Measurements from ENCODE around the gene KLF1. TPM values are rescaled to one million over a fixed set of nuclear protein-coding genes. Genes with fewer than 3 reads are reported as not detected.

Gene KLF1
- total RNA-seq, 1 experiment from 2014 or later: 0.10 TPM

GRCh38 chr19:12881172-12881808, 5.7 kb downstream of the KLF1 start, which contains the start of gene DNASE2:
TSS of gene DNASE2 (minus strand) at chr19:12881449. CDS start at chr19:12881375, 74 bp downstream.
- DNase-seq (ENCODE audit: low read depth, low spot score) (peak; percentile 66), ATAC-seq (peak; percentile 94)
- no peaks in the 10 kb centered on the region for H3K27me3 ChIP-seq (ENCODE audit: control insufficient read depth, insufficient read depth, low read length)
- BruUV-seq (replicated peaks): no TSS peak
- no peaks in the 10 kb centered on the region for H3K36me3 ChIP-seq (ENCODE audit: control insufficient read depth, insufficient read depth, low read length)
- H3K27ac ChIP-seq (ENCODE audit: low read length): peak within 1 kb of the TSS; percentile 67
- intact Hi-C loops (cut with micrococcal nuclease; ENCODE audit: unreplicated experiment) (no loop called here), in situ Hi-C loops (cut with HindIII; ENCODE audit: low pct_unique_long_range_greater_than_20kb, low sequenced_read_pairs) (no loop called here)
- peak within 1 kb of the TSS; percentile 67 to 81 for H3K4me3 ChIP-seq (ENCODE audit: low read depth in 2 of 2, low read length in 2 of 2)
- POLR2A ChIA-PET: interaction anchor here (0.7 kb wide), 2 partner anchors 52 to 75 kb away, joined by 3 to 8 read pairs; partner anchors contain the start of gene FARSA
- TF ChIP-seq SIN3A (IDR thresholded peaks at IDR 0.05; ENCODE audit: borderline replicate concordance, insufficient read depth, low read depth, low read length) (peak; percentile 77; the same call in 1 of the 2 replicates), POLR2AphosphoS5 (IDR thresholded peaks at IDR 0.05; ENCODE audit: low read depth, low read length) (peak; percentile 59), TCF7L2 (IDR thresholded peaks at IDR 0.05; ENCODE audit: low read depth, low read length) (0 out of 2 replicates have a peak, but pooled peaks have one; percentile 40), REST (IDR thresholded peaks at IDR 0.05; ENCODE audit: insufficient read depth in 1 of 2, low read depth in 2 of 2, low read length in 1 of 2) (no peak)
- no peaks in the 10 kb centered on the region; the same call in 1 of the 2 replicates for H3K9me3 ChIP-seq (ENCODE audit: control insufficient read depth, insufficient read depth, low read depth, low read length)
- CTCF ChIA-PET: interaction anchor here (0.6 kb wide), 1 partner anchor 8 kb away, joined by 9 read pairs; no protein-coding TSS in a partner anchor
- H3K4me1 ChIP-seq (ENCODE audit: control insufficient read depth, insufficient read depth, low read length): no peaks in the 10 kb centered on the region

GRCh38 chr19:12880551-12881171, 6.3 kb downstream of the KLF1 start:
- TSS peak; percentile 94 for BruUV-seq (replicated peaks)
- DNase-seq (ENCODE audit: low read depth, low spot score) (no peak), ATAC-seq (peak; percentile 65)
- CTCF ChIA-PET: no interaction called here
- H3K4me1 ChIP-seq (ENCODE audit: control insufficient read depth, insufficient read depth, low read length): no peaks in the 10 kb centered on the region
- H3K9me3 ChIP-seq (ENCODE audit: control insufficient read depth, insufficient read depth, low read depth, low read length): no peaks in the 10 kb centered on the region; the same call in 1 of the 2 replicates
- H3K27me3 ChIP-seq (ENCODE audit: control insufficient read depth, insufficient read depth, low read length): no peaks in the 10 kb centered on the region
- in situ Hi-C loops (cut with HindIII; ENCODE audit: low pct_unique_long_range_greater_than_20kb, low sequenced_read_pairs) (no loop called here), intact Hi-C loops (cut with micrococcal nuclease; ENCODE audit: unreplicated experiment) (no loop called here)
- H3K4me3 ChIP-seq (ENCODE audit: low read depth in 2 of 2, low read length in 2 of 2): peak overlapping the region; percentile 67 to 81
- H3K27ac ChIP-seq (ENCODE audit: low read length): peak overlapping the region; percentile 67
- 0 out of 2 replicates have a peak, but pooled peaks have one; percentile 16 for TF ChIP-seq SIN3A (IDR thresholded peaks at IDR 0.05; ENCODE audit: borderline replicate concordance, insufficient read depth, low read depth, low read length)
- no peak for TF ChIP-seq CTCF (IDR thresholded peaks at IDR 0.05)
- no peak for TF ChIP-seq POLR2AphosphoS5 (IDR thresholded peaks at IDR 0.05; ENCODE audit: low read depth, low read length)
- no peaks in the 10 kb centered on the region for H3K36me3 ChIP-seq (ENCODE audit: control insufficient read depth, insufficient read depth, low read length)
- POLR2A ChIA-PET: interaction anchor here (0.7 kb wide), 1 partner anchor 79 kb away, joined by 3 read pairs; no protein-coding TSS in a partner anchor

All from Panc1 (cell line).